ENCODE results near the gene EPHB4. TPM values are rescaled to one million over a fixed set of nuclear protein-coding genes. Genes with fewer than 3 reads are reported as not detected.

The EPHB4 gene
- total and polyA plus RNA-seq, 2 of the 8 experiments (the other 6 are each of a cell fraction or from before 2014, with no cell fraction given) = 85.0 to 113 TPM

- H2BK120ac ChIP-seq (replicated peaks; ENCODE audit: low read depth, low read length) = no peak overlapping the region
- H2AK5ac ChIP-seq (ENCODE audit: low read depth, low read length) = no peak overlapping the region
- H3K14ac ChIP-seq (ENCODE audit: insufficient read length) = no peak overlapping the region
- no peak overlapping the region for H3K56ac ChIP-seq (replicated peaks; ENCODE audit: insufficient read length, low read depth, low read length)
- no peak overlapping the region; the same call in 1 of the 2 replicates for H3K18ac ChIP-seq (ENCODE audit: extremely low read depth, low read length)
- H3K9me3 ChIP-seq (ENCODE audit: insufficient read depth in 2 of 2, low read depth in 1 of 2, low read length in 1 of 2) = no peaks in the 10 kb centered on the region
- H3K23me2 ChIP-seq (ENCODE audit: low read depth, low read length) = no peaks in the 10 kb centered on the region
- H2BK12ac ChIP-seq (ENCODE audit: low read depth, low read length) = no peak overlapping the region
- H4K20me1 ChIP-seq (replicated peaks in 1 of 2; ENCODE audit: control insufficient read depth in 1 of 2, insufficient read depth in 2 of 2, low read length in 2 of 2) = no peaks in the 10 kb centered on the region
- H2BK15ac ChIP-seq (ENCODE audit: low read length) = no peak overlapping the region
- no peak overlapping the region for H3K23ac ChIP-seq (ENCODE audit: insufficient read length)
- no peak overlapping the region for H3K4me3 ChIP-seq (ENCODE audit: extremely low read depth in 1 of 4, insufficient read depth in 2 of 4, low read depth in 3 of 4, low read length in 4 of 4)
- no peaks in the 10 kb centered on the region for H3K27me3 ChIP-seq (replicated peaks in 1 of 4; ENCODE audit: control insufficient read depth in 3 of 4, extremely low read depth in 1 of 4, insufficient read depth in 3 of 4, low read length in 3 of 4)
- H2BK20ac ChIP-seq (ENCODE audit: low read length) = no peak overlapping the region
- H4K8ac ChIP-seq (ENCODE audit: extremely low read depth, insufficient read depth, low read length) = no peak overlapping the region; the same call in 1 of the 2 replicates
- no peak overlapping the region for H3K9ac ChIP-seq (replicated peaks in 1 of 4; ENCODE audit: extremely low read depth in 1 of 4, low read depth in 3 of 4, low read length in 3 of 4)
- TF ChIP-seq RAD21 (IDR thresholded peaks at IDR 0.05 in 1 of 2, conservative IDR thresholded peaks at IDR 0.05 in 1 of 2; ENCODE audit: low read depth in 2 of 2, low read length in 2 of 2) (peak; percentile 24 to 29; a peak in 3 of 4 replicates), GABPA (IDR thresholded peaks at IDR 0.05; ENCODE audit: borderline replicate concordance, insufficient read depth, low read length) (no peak)
- TF ChIP-seq, protein P1, sequence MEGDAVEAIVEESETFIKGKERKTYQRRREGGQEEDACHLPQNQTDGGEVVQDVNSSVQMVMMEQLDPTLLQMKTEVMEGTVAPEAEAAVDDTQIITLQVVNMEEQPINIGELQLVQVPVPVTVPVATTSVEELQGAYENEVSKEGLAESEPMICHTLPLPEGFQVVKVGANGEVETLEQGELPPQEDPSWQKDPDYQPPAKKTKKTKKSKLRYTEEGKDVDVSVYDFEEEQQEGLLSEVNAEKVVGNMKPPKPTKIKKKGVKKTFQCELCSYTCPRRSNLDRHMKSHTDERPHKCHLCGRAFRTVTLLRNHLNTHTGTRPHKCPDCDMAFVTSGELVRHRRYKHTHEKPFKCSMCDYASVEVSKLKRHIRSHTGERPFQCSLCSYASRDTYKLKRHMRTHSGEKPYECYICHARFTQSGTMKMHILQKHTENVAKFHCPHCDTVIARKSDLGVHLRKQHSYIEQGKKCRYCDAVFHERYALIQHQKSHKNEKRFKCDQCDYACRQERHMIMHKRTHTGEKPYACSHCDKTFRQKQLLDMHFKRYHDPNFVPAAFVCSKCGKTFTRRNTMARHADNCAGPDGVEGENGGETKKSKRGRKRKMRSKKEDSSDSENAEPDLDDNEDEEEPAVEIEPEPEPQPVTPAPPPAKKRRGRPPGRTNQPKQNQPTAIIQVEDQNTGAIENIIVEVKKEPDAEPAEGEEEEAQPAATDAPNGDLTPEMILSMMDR (IDR thresholded peaks at IDR 0.05; ENCODE audit: control extremely low read depth in 1 of 3, insufficient read depth in 1 of 3, low read depth in 1 of 3, low read length in 3 of 3) = peak; percentile 20 to 41 (median 28); a peak in 3 of 4 replicates
- no peak overlapping the region for H4K5ac ChIP-seq (ENCODE audit: insufficient read length, low read depth, low read length)
- H3K4ac ChIP-seq (replicated peaks; ENCODE audit: insufficient read length, low read depth, low read length) = no peak overlapping the region
- no peak overlapping the region for H3K27ac ChIP-seq (ENCODE audit: low read depth, low read length)
- no peak overlapping the region for H3K4me2 ChIP-seq (ENCODE audit: insufficient read depth in 1 of 2, low read depth in 2 of 2, low read length in 2 of 2)
- H2BK5ac ChIP-seq (ENCODE audit: low read depth, low read length) = no peak overlapping the region
- no peaks in the 10 kb centered on the region for H3K79me1 ChIP-seq (ENCODE audit: low read depth, low read length)
- ChIA-PET POLR2A (ENCODE audit: partially characterized antibody) (interaction anchor here (1.0 to 2.2 kb wide), 3 partner anchors 13 to 18 kb away, joined by 3 to 5 read pairs (median 4); no protein-coding TSS in a partner anchor), CTCF (ENCODE audit: partially characterized antibody) (interaction anchor here (0.6 to 4.2 kb wide), 13 partner anchors 9 to 186 kb away, joined by 3 to 28 read pairs (median 4); partner anchors contain the start of genes POP7 and SLC12A9)
- H3K79me2 ChIP-seq (ENCODE audit: control insufficient read depth in 1 of 2, insufficient read depth in 2 of 2, low read length in 2 of 2) = no peaks in the 10 kb centered on the region
- no peak overlapping the region for H2AFZ ChIP-seq (ENCODE audit: low read length)
- WGBS, 2 experiments (ENCODE audit: extremely low coverage in 1 of 2, insufficient coverage in 1 of 2, insufficient read length in 1 of 2, insufficient replicate concordance in 2 of 2, low coverage in 1 of 2, low lambda C conversion rate in 2 of 2, missing lambda C conversion rate in 1 of 2) = 84% methylated on average over 7 of the region's 7 CpGs; no CpG with 5 or more reads in 1 of the 2 experiments
- FAIRE-seq = no peak
- no peak overlapping the region for H4K91ac ChIP-seq (replicated peaks; ENCODE audit: insufficient read length, low read length)
- DNase-seq (ENCODE audit: low read depth in 1 of 2, low spot score in 2 of 2) = no peak
- H3K4me1 ChIP-seq (replicated peaks in 1 of 4; ENCODE audit: control insufficient read depth in 3 of 4, insufficient read depth in 4 of 4, low read length in 3 of 4) = peaks cover 0 to 3% (median 0%) of the 10 kb centered on the region in 4 experiments; a peak in 1 of 7 replicates
- no peaks in the 10 kb centered on the region for H3K36me3 ChIP-seq (ENCODE audit: control insufficient read depth in 2 of 4, insufficient read depth in 4 of 4, low read length in 3 of 4)
These were observed 46.1 kb downstream of the EPHB4 start for GRCh38 chr7:100781255-100781654.

Data from H1 (cell line).